H9 (cell line): ENCODE measurements around the gene PIBF1. TPM values are rescaled to one million over a fixed set of nuclear protein-coding genes. Genes with fewer than 3 reads are reported as not detected.

Experiments
- DNase-seq: peaks from one replicate; pipeline ENCODE4 v3.0.0-alpha.2; 2017
- H2AFZ ChIP-seq: one replicate; pipeline ENCODE4 v1.6.1; 2013; ENCODE audit warnings: mild to moderate bottlenecking, low read length, control low read depth, moderate library complexity
- H2AK5ac ChIP-seq: 2 replicates; pipeline ENCODE4 v1.6.1; 2013; ENCODE audit warnings: low read length, control low read depth, mixed read lengths; ENCODE audit not compliant: insufficient read length
- H2BK120ac ChIP-seq: one replicate; pipeline ENCODE4 v1.6.1; 2013; ENCODE audit warnings: low read depth, mild to moderate bottlenecking, low read length, control low read depth, inconsistent platforms; ENCODE audit not compliant: poor library complexity, severe bottlenecking
- H2BK12ac ChIP-seq: 2 replicates; pipeline ENCODE4 v1.6.1; 2013; ENCODE audit warnings: low read length, control low read depth, mixed read lengths, low read depth; ENCODE audit not compliant: insufficient read length
- H2BK15ac ChIP-seq: 2 replicates; pipeline ENCODE4 v1.6.1; 2013; ENCODE audit warnings: low read depth, low read length, control low read depth
- H2BK20ac ChIP-seq: one replicate; pipeline ENCODE4 v1.6.1; 2013; ENCODE audit warnings: low read depth, mild to moderate bottlenecking, low read length, control low read depth, inconsistent platforms; ENCODE audit not compliant: poor library complexity, severe bottlenecking
- H2BK5ac ChIP-seq: 2 replicates; pipeline ENCODE4 v1.6.1; 2013; ENCODE audit warnings: low read length, control low read depth, mixed read lengths; ENCODE audit not compliant: insufficient read length
- H3K14ac ChIP-seq: 2 replicates; pipeline ENCODE4 v1.6.1; 2013; ENCODE audit warnings: low read length, control low read depth; ENCODE audit not compliant: insufficient read depth
- H3K18ac ChIP-seq: 2 replicates; pipeline ENCODE4 v1.6.1; 2013; ENCODE audit warnings: low read depth, mild to moderate bottlenecking, mixed read lengths, low read length, control low read depth; ENCODE audit not compliant: insufficient read length
- H3K23ac ChIP-seq: 2 replicates; pipeline ENCODE4 v1.6.1; 2013; ENCODE audit warnings: low read length, control low read depth, mixed read lengths, low read depth; ENCODE audit not compliant: insufficient read length
- H3K23me2 ChIP-seq: 2 replicates; pipeline ENCODE4 v1.6.1; 2013; ENCODE audit warnings: low read depth, mild to moderate bottlenecking, mixed read lengths, low read length, control low read depth; ENCODE audit not compliant: insufficient read length, poor library complexity, severe bottlenecking
- H3K27ac ChIP-seq: 2 replicates; pipeline ENCODE4 v1.5.1; 2013; ENCODE audit warnings: low read length, control low read depth, mixed read lengths, low read depth; ENCODE audit not compliant: insufficient read length
- H3K27me3 ChIP-seq: 2 replicates; pipeline ENCODE4 v1.6.1; 2013; ENCODE audit warnings: low read length, control low read depth, inconsistent platforms; ENCODE audit not compliant: insufficient read depth
- H3K4ac ChIP-seq: 2 replicates; pipeline ENCODE4 v1.6.1; 2013; ENCODE audit warnings: low read depth, mild to moderate bottlenecking, control low read depth, inconsistent platforms, low read length, moderate library complexity
- H3K4me1 ChIP-seq: 2 replicates; pipeline ENCODE4 v1.6.1; 2013; ENCODE audit warnings: low read length, control low read depth, inconsistent platforms; ENCODE audit not compliant: insufficient read depth
- H3K4me2 ChIP-seq: 2 replicates; pipeline ENCODE4 v1.6.1; 2013; ENCODE audit warnings: low read length, control low read depth, mixed read lengths; ENCODE audit not compliant: insufficient read length, insufficient read depth
- H3K56ac ChIP-seq: 2 replicates; pipeline ENCODE4 v1.6.1; 2013; ENCODE audit warnings: low read depth, mild to moderate bottlenecking, mixed read lengths, low read length, control low read depth; ENCODE audit not compliant: insufficient read length
- H3K79me1 ChIP-seq: 2 replicates; pipeline ENCODE4 v1.6.1; 2013; ENCODE audit warnings: low read depth, mild to moderate bottlenecking, moderate library complexity, low read length, control low read depth, inconsistent platforms; ENCODE audit not compliant: insufficient read depth, poor library complexity, severe bottlenecking
- H3K79me2 ChIP-seq: 2 replicates; pipeline ENCODE4 v1.6.1; 2013; ENCODE audit warnings: low read length, control low read depth, inconsistent platforms; ENCODE audit not compliant: insufficient read depth
- H3K9ac ChIP-seq: 2 replicates; pipeline ENCODE4 v1.6.1; 2013; ENCODE audit warnings: low read length, control low read depth, mixed read lengths; ENCODE audit not compliant: insufficient read length; ENCODE audit errors: extremely low read depth
- H3K9me3 ChIP-seq: one replicate; pipeline ENCODE4 v1.6.1; 2013; ENCODE audit warnings: low read depth, low read length, inconsistent platforms; ENCODE audit not compliant: control insufficient read depth
- H3T11ph ChIP-seq: one replicate; pipeline ENCODE4 v1.6.1; 2013; ENCODE audit warnings: mild to moderate bottlenecking, low read length, control low read depth, inconsistent platforms
- H4K20me1 ChIP-seq: one replicate; pipeline ENCODE4 v1.6.1; 2013; ENCODE audit not compliant: control insufficient read depth, insufficient read length, insufficient read depth
- H4K5ac ChIP-seq: 2 replicates; pipeline ENCODE4 v1.6.1; 2013; ENCODE audit warnings: low read depth, mild to moderate bottlenecking, mixed read lengths, low read length, control low read depth; ENCODE audit not compliant: insufficient read length
- H4K8ac ChIP-seq: replicated peaks from 2 replicates; pipeline ENCODE4 v1.6.1; 2013; ENCODE audit warnings: low read length, control low read depth, mixed read lengths, low read depth; ENCODE audit not compliant: insufficient read length
- H4K91ac ChIP-seq: 2 replicates; pipeline ENCODE4 v1.6.1; 2013; ENCODE audit warnings: low read depth, mild to moderate bottlenecking, moderate library complexity, mixed read lengths, low read length, control low read depth; ENCODE audit not compliant: insufficient read length
- H3K27ac Mint-ChIP-seq, 3 experiments: 2 replicates in 2 of 3; 3 replicates in 1 of 3; pipeline ENCODE4 v1.8.0; 2020 to 2021; ENCODE audit warnings: mixed read lengths in 3 of 3, mild to moderate bottlenecking in 1 of 3, moderate library complexity in 1 of 3
- H3K27me3 Mint-ChIP-seq: 2 replicates; pipeline ENCODE4 v1.8.0; 2021; ENCODE audit warnings: low read depth, mild to moderate bottlenecking, moderate library complexity, mixed read lengths
- H3K36me3 Mint-ChIP-seq, 3 experiments: 2 replicates in 2 of 3; 3 replicates in 1 of 3; pipeline ENCODE4 v1.8.0; 2020 to 2021; ENCODE audit warnings: low read depth in 3 of 3, mixed read lengths in 3 of 3; ENCODE audit not compliant: insufficient read depth in 1 of 3
- H3K4me1 Mint-ChIP-seq, 2 experiments: 2 replicates each; pipeline ENCODE4 v1.8.0; 2020; ENCODE audit warnings: mixed read lengths in 2 of 2
- H3K4me3 Mint-ChIP-seq, 2 experiments: 2 replicates in 1 of 2; 3 replicates in 1 of 2; pipeline ENCODE4 v1.8.0; 2020 to 2021; ENCODE audit warnings: mild to moderate bottlenecking in 2 of 2, mixed read lengths in 2 of 2, moderate library complexity in 1 of 2
- H3K9me3 Mint-ChIP-seq, 2 experiments: 2 replicates in 1 of 2; 3 replicates in 1 of 2; pipeline ENCODE4 v1.8.0; 2020; ENCODE audit warnings: mild to moderate bottlenecking in 2 of 2, mixed read lengths in 2 of 2, moderate library complexity in 1 of 2
- CTCF ChIP-seq: fragments of 200-600 bp; sonication (generic); conservative IDR thresholded peaks from 3 replicates; pipeline ENCODE4 v1.8.0; 2021; ENCODE audit warnings: antibody characterized with exemption, mild to moderate bottlenecking
- WGBS: extraction: QIAGEN DNeasy Blood & Tissue Kit; methylation state at CpG from one replicate; pipeline ENCODE4 v1.1.7; 2013; ENCODE audit warnings: missing lambda C conversion rate, low lambda C conversion rate, mixed read lengths; ENCODE audit not compliant: insufficient read length; ENCODE audit errors: extremely low coverage; 5-methylcytosine and 5-hydroxymethylcytosine counted together
- total RNA-seq: library from RNA; stranded (reverse); gene quantifications from 2 replicates; pipeline ENCODE4 v1.2.1, GENCODE V29; 2021

PIBF1 gene
- total RNA-seq, 1 experiment from 2014 or later: 12.7 TPM

DNA sequence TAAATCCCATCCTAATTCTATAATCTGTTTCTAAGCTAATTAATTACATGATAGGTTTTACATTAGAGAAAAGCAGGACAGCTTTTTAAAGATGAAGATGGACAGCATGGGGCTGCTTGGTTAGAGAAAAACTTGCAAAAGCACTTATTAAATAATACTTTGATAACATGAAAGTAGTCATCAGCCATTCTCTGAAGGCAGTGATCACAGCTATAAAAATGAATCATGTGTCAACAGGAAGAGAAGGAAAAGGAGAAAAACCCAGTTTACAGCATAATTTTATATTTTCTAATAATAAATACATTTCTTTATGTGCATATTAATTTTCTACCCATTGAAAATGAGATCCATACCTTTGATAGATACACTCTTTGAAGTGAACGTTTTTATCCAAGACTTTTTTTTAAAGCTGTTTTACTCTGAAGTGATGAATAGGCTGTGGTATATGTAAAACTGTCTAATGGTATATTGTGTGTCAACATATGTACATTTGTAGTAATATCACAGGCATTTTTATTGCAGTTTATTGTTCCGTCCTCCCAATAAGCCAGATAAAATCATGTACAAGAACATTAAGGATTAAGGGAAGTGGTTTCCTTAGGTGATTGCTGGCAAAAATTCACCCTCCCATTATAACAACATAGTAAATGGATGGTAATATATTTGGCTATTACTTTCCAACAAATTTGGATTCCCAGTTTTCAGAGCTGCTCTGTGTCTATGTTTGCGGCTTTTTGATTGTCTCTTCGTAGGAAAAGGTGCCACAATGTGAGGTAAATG, 275.5 kb downstream of the PIBF1 start:
- H2BK15ac ChIP-seq: no peak overlapping the region
- no peak overlapping the region for H3K56ac ChIP-seq
- peaks cover 11% of the 10 kb centered on the region for H3K23me2 ChIP-seq
- H2BK5ac ChIP-seq: no peak overlapping the region
- H4K8ac ChIP-seq: no peak overlapping the region
- no peak overlapping the region for H3K27ac ChIP-seq
- H2BK12ac ChIP-seq: no peak overlapping the region
- no peak overlapping the region for H3K9ac ChIP-seq
- TF ChIP-seq CTCF: no peak
- peaks cover 56% of the 10 kb centered on the region for H3K27me3 Mint-ChIP-seq
- no peak overlapping the region for H2AFZ ChIP-seq
- H3K18ac ChIP-seq: no peak overlapping the region
- no peak overlapping the region for H2BK120ac ChIP-seq
- H3K4me2 ChIP-seq: peak overlapping the region; percentile 86
- no peak overlapping the region for H3K4ac ChIP-seq
- H3K14ac ChIP-seq: no peak overlapping the region
- no peaks in the 10 kb centered on the region for H3K79me1 ChIP-seq
- WGBS: no CpG with 5 or more reads among the region's 4 CpGs
- no peaks in the 10 kb centered on the region for H4K20me1 ChIP-seq
- no peaks in the 10 kb centered on the region; the same call in 1 of the 2 replicates for H3K4me1 ChIP-seq
- H2AK5ac ChIP-seq: no peak overlapping the region
- no peaks in the 10 kb centered on the region for H3K9me3 Mint-ChIP-seq
- H3K27me3 ChIP-seq: peaks cover 22% of the 10 kb centered on the region
- H3K4me3 Mint-ChIP-seq: peak overlapping the region in 1 of 2 experiments; percentile 93; a peak in 1 of 5 replicates
- no peak overlapping the region for H3K23ac ChIP-seq
- no peak overlapping the region for H3K27ac Mint-ChIP-seq
- no peaks in the 10 kb centered on the region for H3K9me3 ChIP-seq
- H4K5ac ChIP-seq: no peak overlapping the region
- H3K79me2 ChIP-seq: no peaks in the 10 kb centered on the region
- H2BK20ac ChIP-seq: no peak overlapping the region
- no peak overlapping the region for H3T11ph ChIP-seq
- DNase-seq: no peak
- H3K4me1 Mint-ChIP-seq: peaks cover 43 to 46% of the 10 kb centered on the region in 2 experiments
- no peak overlapping the region for H4K91ac ChIP-seq
- peaks cover 0 to 3% (median 2%) of the 10 kb centered on the region in 3 experiments; a peak in 2 of 7 replicates for H3K36me3 Mint-ChIP-seq
